Transverse colon (tissue), 4 donors: ENCODE measurements around the gene USO1.

Source experiments
- EP300 ChIP-seq: sonication (generic); formaldehyde crosslinking; IDR thresholded peaks from one replicate; pipeline ENCODE4 v1.6.1; 2017; ENCODE audit warnings: antibody characterized with exemption, low read depth
- POLR2AphosphoS5 ChIP-seq, 3 donors: sonication (generic); formaldehyde crosslinking; IDR thresholded peaks; one replicate each; pipeline ENCODE4 v1.6.1; 2016; ENCODE audit warnings: antibody characterized with exemption in 3 of 3
- TF ChIP-seq, protein P1 (sequence below), 5 experiments: fragments of 200-600 bp in 3 of 5; fragments of 450-650 bp in 2 of 5; sonication (generic) in 3 of 5; IDR thresholded peaks; 1 replicate in 2 of 5; 2 replicates in 3 of 5; pipeline ENCODE4 v1.5.1; 2016 to 2017; ENCODE audit warnings: antibody characterized with exemption in 5 of 5, inconsistent platforms in 3 of 5, mild to moderate bottlenecking in 2 of 5, moderate library complexity in 1 of 5

DNA sequence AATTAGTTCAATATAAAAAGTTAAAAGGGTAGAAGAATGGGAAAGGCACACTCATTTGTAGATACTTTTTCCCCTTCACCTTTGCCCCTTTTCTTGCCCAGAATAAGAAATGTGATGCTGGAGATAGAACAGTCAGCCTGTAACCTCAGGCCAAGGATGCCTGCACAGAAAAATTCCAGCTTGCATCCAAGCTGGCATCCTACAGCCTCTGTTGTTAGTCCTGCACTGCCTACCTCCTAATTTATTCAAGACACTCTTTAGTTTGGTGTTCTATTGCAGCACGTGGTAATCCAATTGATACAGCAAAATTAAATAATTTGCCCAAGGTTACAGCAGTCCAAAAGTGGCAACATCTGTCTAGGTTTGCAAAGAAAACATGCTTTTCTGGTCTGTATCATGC, 9.7 kb upstream of the USO1 start:
- TF ChIP-seq, protein P1, sequence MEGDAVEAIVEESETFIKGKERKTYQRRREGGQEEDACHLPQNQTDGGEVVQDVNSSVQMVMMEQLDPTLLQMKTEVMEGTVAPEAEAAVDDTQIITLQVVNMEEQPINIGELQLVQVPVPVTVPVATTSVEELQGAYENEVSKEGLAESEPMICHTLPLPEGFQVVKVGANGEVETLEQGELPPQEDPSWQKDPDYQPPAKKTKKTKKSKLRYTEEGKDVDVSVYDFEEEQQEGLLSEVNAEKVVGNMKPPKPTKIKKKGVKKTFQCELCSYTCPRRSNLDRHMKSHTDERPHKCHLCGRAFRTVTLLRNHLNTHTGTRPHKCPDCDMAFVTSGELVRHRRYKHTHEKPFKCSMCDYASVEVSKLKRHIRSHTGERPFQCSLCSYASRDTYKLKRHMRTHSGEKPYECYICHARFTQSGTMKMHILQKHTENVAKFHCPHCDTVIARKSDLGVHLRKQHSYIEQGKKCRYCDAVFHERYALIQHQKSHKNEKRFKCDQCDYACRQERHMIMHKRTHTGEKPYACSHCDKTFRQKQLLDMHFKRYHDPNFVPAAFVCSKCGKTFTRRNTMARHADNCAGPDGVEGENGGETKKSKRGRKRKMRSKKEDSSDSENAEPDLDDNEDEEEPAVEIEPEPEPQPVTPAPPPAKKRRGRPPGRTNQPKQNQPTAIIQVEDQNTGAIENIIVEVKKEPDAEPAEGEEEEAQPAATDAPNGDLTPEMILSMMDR (IDR thresholded peaks at IDR 0.05) = no peak
- TF ChIP-seq POLR2AphosphoS5 (IDR thresholded peaks at IDR 0.05) = no peak
- TF ChIP-seq EP300 = no peak
